ENCODE measurements around the gene RTEL1.

DNA sequence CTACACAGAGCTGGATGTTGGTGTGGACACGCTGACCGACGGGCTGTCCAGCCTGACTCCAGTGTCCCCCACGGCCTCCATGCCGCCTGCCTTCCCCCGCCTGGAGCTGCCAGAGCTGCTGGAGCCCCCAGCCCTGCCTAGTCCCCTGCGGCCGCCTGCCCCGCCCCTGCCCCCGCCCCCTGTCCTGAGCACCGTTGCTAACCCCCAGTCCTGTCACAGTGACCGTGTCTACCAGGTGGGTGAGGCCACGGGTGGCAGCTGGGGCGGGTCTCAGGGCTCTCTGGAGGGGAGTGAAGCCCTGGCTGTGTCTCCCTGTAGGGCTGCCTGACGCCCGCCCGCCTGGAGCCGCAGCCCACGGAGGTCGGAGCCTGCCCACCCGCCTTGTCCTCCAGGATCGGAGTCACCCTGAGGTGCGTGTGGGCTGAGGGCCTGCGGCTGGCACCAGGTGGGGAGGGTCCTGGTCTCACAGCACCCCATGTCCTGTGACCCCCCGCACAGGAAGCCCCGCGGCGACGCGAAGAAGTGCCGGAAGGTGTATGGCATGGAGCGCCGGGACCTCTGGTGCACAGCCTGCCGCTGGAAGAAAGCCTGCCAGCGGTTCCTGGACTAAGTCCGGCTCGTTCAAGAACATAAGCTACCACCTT lies 84.4 kb downstream of the RTEL1 start:
- TF ChIP-seq, protein P1, sequence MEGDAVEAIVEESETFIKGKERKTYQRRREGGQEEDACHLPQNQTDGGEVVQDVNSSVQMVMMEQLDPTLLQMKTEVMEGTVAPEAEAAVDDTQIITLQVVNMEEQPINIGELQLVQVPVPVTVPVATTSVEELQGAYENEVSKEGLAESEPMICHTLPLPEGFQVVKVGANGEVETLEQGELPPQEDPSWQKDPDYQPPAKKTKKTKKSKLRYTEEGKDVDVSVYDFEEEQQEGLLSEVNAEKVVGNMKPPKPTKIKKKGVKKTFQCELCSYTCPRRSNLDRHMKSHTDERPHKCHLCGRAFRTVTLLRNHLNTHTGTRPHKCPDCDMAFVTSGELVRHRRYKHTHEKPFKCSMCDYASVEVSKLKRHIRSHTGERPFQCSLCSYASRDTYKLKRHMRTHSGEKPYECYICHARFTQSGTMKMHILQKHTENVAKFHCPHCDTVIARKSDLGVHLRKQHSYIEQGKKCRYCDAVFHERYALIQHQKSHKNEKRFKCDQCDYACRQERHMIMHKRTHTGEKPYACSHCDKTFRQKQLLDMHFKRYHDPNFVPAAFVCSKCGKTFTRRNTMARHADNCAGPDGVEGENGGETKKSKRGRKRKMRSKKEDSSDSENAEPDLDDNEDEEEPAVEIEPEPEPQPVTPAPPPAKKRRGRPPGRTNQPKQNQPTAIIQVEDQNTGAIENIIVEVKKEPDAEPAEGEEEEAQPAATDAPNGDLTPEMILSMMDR (IDR thresholded peaks at IDR 0.05 in 8 of 11, conservative IDR thresholded peaks at IDR 0.05 in 3 of 11) = no peak
- TF ChIP-seq POLR2A (IDR thresholded peaks at IDR 0.05) = no peak
- TF ChIP-seq POLR2AphosphoS5 (IDR thresholded peaks at IDR 0.05) = peak in 2 of 3 donors; percentile 28 to 68
